B cell (primary cell): Measurements from ENCODE around the gene TBXAS1. TPM values are rescaled to one million over a fixed set of nuclear protein-coding genes. Genes with fewer than 3 reads are reported as not detected.

Experiments used
- ATAC-seq: fragments of 200-7000 bp; cut with Tn5 transposase; one replicate; pipeline ENCODE4 v1.10.0; 2021; ENCODE audit warnings: low read depth, mild to moderate bottlenecking, moderate number of reproducible peaks, moderate library complexity
- CTCF ChIA-PET: fragments of 350-600 bp; sonication (Branson Sonifier 250); formaldehyde crosslinking; loops from one replicate; lab custom pipeline; 2021; ENCODE audit warnings: antibody characterized with exemption, inconsistent platforms; lab: Charles Lee
- POLR2A ChIA-PET: fragments of 350-600 bp; sonication (Branson Sonifier 250); formaldehyde crosslinking; loops from one replicate; lab custom pipeline; 2021; ENCODE audit warnings: antibody characterized with exemption; lab: Charles Lee
- DNase-seq: peaks from one replicate; pipeline ENCODE4 v3.0.0; 2013
- H2AFZ ChIP-seq: 2 replicates; pipeline ENCODE4 v1.6.1; 2012; ENCODE audit warnings: mild to moderate bottlenecking, low read depth, low read length; ENCODE audit not compliant: insufficient read depth, poor library complexity, severe bottlenecking
- H3K27ac ChIP-seq, 2 donors: 1 replicate in 1 of 2; 2 replicates in 1 of 2; pipeline ENCODE4 v1.5.1; 2012 to 2013; ENCODE audit warnings: low read length in 2 of 2, mild to moderate bottlenecking in 2 of 2, moderate library complexity in 1 of 2
- H3K27me3 ChIP-seq, 4 experiments: fragments of 200-600 bp in 1 of 4; sonication (generic) in 1 of 4; replicated peaks in 1 of 4; 1 replicate in 2 of 4; 2 replicates in 2 of 4; pipeline versions ENCODE4 v1.6.1 to v1.7.0; 2013 to 2016; ENCODE audit warnings: low read length in 3 of 4, mild to moderate bottlenecking in 2 of 4, mixed read lengths in 1 of 4, moderate library complexity in 1 of 4; ENCODE audit not compliant: insufficient read depth in 4 of 4, control insufficient read depth in 3 of 4; ENCODE audit errors: control extremely low read depth in 1 of 4
- H3K36me3 ChIP-seq, 2 experiments: replicated peaks in 1 of 2; 1 replicate in 1 of 2; 2 replicates in 1 of 2; pipeline versions ENCODE4 v1.6.1 to v1.7.1; 2013; ENCODE audit warnings: low read length in 1 of 2; ENCODE audit not compliant: insufficient read depth in 2 of 2, control insufficient read depth in 1 of 2; ENCODE audit errors: control extremely low read depth in 1 of 2, extremely low read depth in 1 of 2
- H3K4me1 ChIP-seq, 2 donors: fragments of 200-600 bp in 1 of 2; sonication (generic) in 1 of 2; 1 replicate in 1 of 2; 2 replicates in 1 of 2; pipeline versions ENCODE4 v1.5.1 to v1.6.1; 2013 to 2017; ENCODE audit warnings: low read length in 2 of 2; ENCODE audit not compliant: control insufficient read depth in 2 of 2, insufficient read depth in 2 of 2
- H3K4me2 ChIP-seq: replicated peaks from 2 replicates; pipeline ENCODE3; 2012; ENCODE audit warnings: mild to moderate bottlenecking, low read depth, low read length; ENCODE audit not compliant: poor library complexity, severe bottlenecking
- H3K4me3 ChIP-seq, 5 experiments: fragments of 200-600 bp in 1 of 5; sonication (generic) in 1 of 5; 1 replicate in 3 of 5; 2 replicates in 2 of 5; pipeline versions ENCODE4 v1.5.1 to v1.7.0; 2011 to 2016; ENCODE audit warnings: low read length in 4 of 5, mild to moderate bottlenecking in 4 of 5, low read depth in 2 of 5, control low read depth in 1 of 5, moderate library complexity in 1 of 5; ENCODE audit not compliant: insufficient read depth in 1 of 5; ENCODE audit errors: control extremely low read depth in 1 of 5, extremely low read depth in 1 of 5
- H3K79me2 ChIP-seq: fragments of 200-600 bp; sonication (generic); one replicate; pipeline ENCODE4 v1.6.0; 2016; ENCODE audit warnings: low read length; ENCODE audit not compliant: control insufficient read depth, insufficient read depth
- H3K9ac ChIP-seq: fragments of 200-600 bp; sonication (generic); 2 replicates; pipeline ENCODE4 v1.6.1; 2017; ENCODE audit warnings: mild to moderate bottlenecking, low read length, moderate library complexity
- H3K9me3 ChIP-seq, 3 donors: one replicate each; pipeline versions ENCODE4 v1.6.1 to v1.7.1; 2013; ENCODE audit warnings: low read length in 2 of 3; ENCODE audit not compliant: control insufficient read depth in 2 of 3, insufficient read depth in 1 of 3; ENCODE audit errors: control extremely low read depth in 1 of 3
- H4K20me1 ChIP-seq: 2 replicates; pipeline ENCODE4 v1.6.0; 2012; ENCODE audit warnings: mild to moderate bottlenecking, low read length; ENCODE audit not compliant: insufficient read depth, control insufficient read depth, poor library complexity, severe bottlenecking
- H3K27ac Mint-ChIP-seq: one replicate; pipeline ENCODE4 v1.8.0; 2021; ENCODE audit warnings: mixed read lengths
- H3K27me3 Mint-ChIP-seq: one replicate; pipeline ENCODE4 v1.8.0; 2021; ENCODE audit warnings: mixed read lengths
- H3K4me1 Mint-ChIP-seq: one replicate; pipeline ENCODE4 v1.8.0; 2021; ENCODE audit warnings: mixed read lengths
- H3K4me3 Mint-ChIP-seq: one replicate; pipeline ENCODE4 v1.8.0; 2021; ENCODE audit warnings: mixed read lengths
- H3K9me3 Mint-ChIP-seq: one replicate; pipeline ENCODE4 v1.8.0; 2022; ENCODE audit warnings: mixed read lengths; ENCODE audit not compliant: insufficient read depth
- CTCF ChIP-seq: fragments of 200-600 bp; IDR thresholded peaks from one replicate; pipeline ENCODE4 v1.8.0; 2022; ENCODE audit warnings: antibody characterized with exemption, mild to moderate bottlenecking
- EZH2 ChIP-seq: IDR thresholded peaks from 2 replicates; pipeline ENCODE4 v1.6.1; 2012; ENCODE audit warnings: borderline replicate concordance, low read depth, mild to moderate bottlenecking, moderate library complexity, low read length; ENCODE audit not compliant: insufficient read depth, poor library complexity, severe bottlenecking
- WGBS: methylation state at CpG from one replicate; pipeline ENCODE4 v1.1.5; 2013; ENCODE audit warnings: missing lambda C conversion rate; ENCODE audit not compliant: insufficient coverage; 5-methylcytosine and 5-hydroxymethylcytosine counted together
- intact Hi-C: fragments of 100-400 bp; cut with micrococcal nuclease; formaldehyde crosslinking; loops from one replicate; pipeline ENCODE4 v1.10.0; 2022
- polyA plus RNA-seq: library from polyadenylated mRNA; depleted of rRNA; stranded (reverse); fragments of >200 nt; gene quantifications from 2 replicates; pipeline ENCODE4 v1.2.3, GENCODE V29; 2012
- total RNA-seq, 2 donors: library from RNA; stranded (reverse); fragments of 120-200 nt in 1 of 2; gene quantifications; 1 replicate in 1 of 2; 2 replicates in 1 of 2; pipeline versions ENCODE4 v1.2.3 to v1.2.4, GENCODE V29; 2013 to 2022

TBXAS1 gene
- total and polyA plus RNA-seq, 2 donors (not counting 1 experiment from before 2014, with no cell fraction given) = 8.1 to 21.0 TPM

DNA sequence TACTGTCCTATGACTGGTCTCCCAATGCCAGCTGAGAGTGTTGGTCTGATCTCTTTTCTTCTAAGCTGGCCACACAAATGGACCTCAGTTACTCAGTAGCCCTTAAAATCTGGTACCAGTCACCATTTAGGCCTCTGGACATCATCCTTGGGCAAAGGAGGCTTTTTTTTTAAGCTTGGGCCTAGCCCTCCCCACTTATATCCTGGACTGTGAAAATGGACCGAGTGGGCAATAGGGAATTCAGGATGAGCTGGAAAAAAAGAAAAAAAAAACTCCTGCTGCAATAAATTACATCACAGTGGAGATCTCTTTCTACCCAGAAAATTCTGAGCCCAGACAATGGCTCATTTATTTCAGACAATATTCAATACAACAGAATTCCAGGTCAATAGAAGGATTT is 165.3 kb downstream of the TBXAS1 start:
- H3K9me3 ChIP-seq = no peaks in the 10 kb centered on the region
- ChIA-PET POLR2A (interaction anchor here (0.6 kb wide), 1 partner anchor 93 kb away, joined by 3 read pairs; no protein-coding TSS in a partner anchor), CTCF (interaction anchor here (1.3 to 3.8 kb wide), 2 partner anchors 348 to 375 kb away, joined by 3 to 15 read pairs; no protein-coding TSS in a partner anchor)
- H4K20me1 ChIP-seq = no peaks in the 10 kb centered on the region
- H3K36me3 ChIP-seq = no peaks in the 10 kb centered on the region
- H3K27me3 ChIP-seq = no peaks in the 10 kb centered on the region
- ATAC-seq (no peak), DNase-seq (no peak)
- no peak overlapping the region for H2AFZ ChIP-seq
- intact Hi-C loops = no loop called here
- peaks cover 0 to 7% of the 10 kb centered on the region in 2 donors for H3K4me1 ChIP-seq
- Mint-ChIP-seq H3K27me3 (no peaks in the 10 kb centered on the region), H3K4me1 (peaks cover 10% of the 10 kb centered on the region), H3K4me3 (no peak overlapping the region), H3K9me3 (no peaks in the 10 kb centered on the region), H3K27ac (no peak overlapping the region)
- no peaks in the 10 kb centered on the region for H3K79me2 ChIP-seq
- no peak for TF ChIP-seq CTCF
- no peak for TF ChIP-seq EZH2
- WGBS = no CpG with 5 or more reads among the region's 1 CpG
- no peak overlapping the region for H3K9ac ChIP-seq
- H3K4me3 ChIP-seq = no peak overlapping the region
- H3K27ac ChIP-seq = no peak overlapping the region
- no peak overlapping the region for H3K4me2 ChIP-seq

DNA sequence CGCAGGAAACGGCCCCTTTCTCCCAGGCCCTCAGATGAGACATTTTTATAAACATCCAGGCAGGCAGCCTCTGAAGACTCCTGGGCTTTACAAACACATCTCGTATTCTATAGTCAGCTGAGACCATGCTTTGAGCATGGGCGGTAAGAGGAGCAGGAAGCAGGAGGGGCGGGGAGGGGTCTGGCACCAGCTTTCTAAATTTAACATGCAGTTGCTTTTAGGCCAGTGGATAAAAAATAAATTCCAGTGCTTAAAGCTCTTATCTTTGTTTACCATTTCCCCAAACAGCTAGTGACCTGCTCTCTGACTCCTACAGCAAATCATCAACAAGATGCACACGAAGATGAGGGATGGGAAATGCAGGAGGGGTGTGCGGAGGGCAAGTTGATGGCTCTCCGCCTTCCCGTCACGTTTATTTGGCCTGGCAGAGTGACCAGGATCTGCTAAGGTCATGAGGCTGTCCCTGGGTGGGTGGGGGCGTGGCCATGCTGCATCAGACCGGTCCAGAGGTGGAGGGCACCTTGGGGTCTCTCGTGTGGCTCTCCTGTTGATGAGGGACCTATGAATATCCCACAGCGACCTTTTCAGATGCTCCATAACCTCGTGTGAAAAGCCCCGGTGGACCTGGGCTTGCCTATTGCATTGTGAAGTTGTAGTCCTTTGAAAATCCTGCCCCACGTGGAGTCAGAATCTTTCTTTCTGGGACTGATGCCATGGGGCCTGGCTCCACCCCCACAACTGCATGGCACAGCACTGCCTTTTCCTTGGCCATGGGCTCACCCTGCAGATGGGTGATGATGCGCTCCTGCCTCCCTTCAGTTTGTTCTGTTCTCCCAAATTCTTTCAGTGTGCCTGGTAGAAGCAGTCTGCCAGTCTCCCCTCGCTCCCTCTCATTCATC is 166.2 kb downstream of the TBXAS1 start:
- CTCF ChIA-PET = interaction anchor here (1.3 to 3.8 kb wide), 2 partner anchors 349 to 376 kb away, joined by 3 to 15 read pairs; no protein-coding TSS in a partner anchor
- H3K27me3 ChIP-seq = no peaks in the 10 kb centered on the region
- H3K9ac ChIP-seq = no peak overlapping the region
- H3K4me3 ChIP-seq = no peak overlapping the region
- peaks cover under 1% of the 10 kb centered on the region for H3K4me1 Mint-ChIP-seq
- WGBS = 83% methylated on average over 12 of the region's 19 CpGs
- H3K27ac ChIP-seq = no peak overlapping the region
- H4K20me1 ChIP-seq = no peaks in the 10 kb centered on the region
- H3K27ac Mint-ChIP-seq = no peak overlapping the region
- H3K9me3 ChIP-seq = no peaks in the 10 kb centered on the region
- H3K36me3 ChIP-seq = no peaks in the 10 kb centered on the region
- no peaks in the 10 kb centered on the region for H3K9me3 Mint-ChIP-seq
- ATAC-seq = no peak
- intact Hi-C loops = no loop called here
- TF ChIP-seq EZH2 = no peak
- no peak for TF ChIP-seq CTCF
- POLR2A ChIA-PET = interaction anchor here (0.6 kb wide), 1 partner anchor 94 kb away, joined by 3 read pairs; no protein-coding TSS in a partner anchor
- H2AFZ ChIP-seq = no peak overlapping the region
- H3K27me3 Mint-ChIP-seq = no peaks in the 10 kb centered on the region
- DNase-seq = no peak
- peaks cover 0 to 2% of the 10 kb centered on the region in 2 donors for H3K4me1 ChIP-seq
- H3K79me2 ChIP-seq = no peaks in the 10 kb centered on the region
- H3K4me2 ChIP-seq = no peak overlapping the region
- H3K4me3 Mint-ChIP-seq = no peak overlapping the region
